GM19438 (cell line): ENCODE measurements around the gene CALML6.
"Not testable (repeated sequence)": the region's sequence is repeated elsewhere in the genome, so short reads cannot be mapped to it uniquely, and the experiment has no call there.

Source experiments
- ATAC-seq: cut with Tn5 transposase; IDR thresholded peaks from one replicate; pipeline ENCODE4 v1.9.1; 2021; ENCODE audit warnings: low read depth; ENCODE audit not compliant: unreplicated experiment

Gene CALML6

GRCh38 chr1:1922956-1923833 is 8.1 kb downstream of the CALML6 start:
- no peak for ATAC-seq

DNA sequence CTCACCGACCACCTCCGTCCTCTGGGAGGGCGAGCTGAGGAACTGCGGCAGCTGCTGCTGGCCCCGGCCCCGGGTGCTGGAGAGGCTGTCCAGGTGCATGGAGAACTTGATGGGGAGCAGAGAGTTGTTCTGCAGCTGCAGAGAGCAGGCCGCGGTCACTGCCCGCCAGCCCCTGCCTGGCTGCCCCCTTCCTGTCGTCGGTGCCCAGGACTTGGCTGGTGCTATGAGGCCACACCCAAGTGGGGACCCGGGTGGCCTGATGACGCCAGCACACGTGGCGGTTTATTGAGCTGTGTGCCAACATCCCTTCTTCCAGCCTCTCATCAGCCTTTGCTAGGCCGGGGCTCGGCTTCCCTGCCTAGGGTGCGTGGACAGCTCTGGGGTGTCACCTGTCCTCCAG is 9.3 kb downstream of the CALML6 start:
- ATAC-seq, result no peak

DNA sequence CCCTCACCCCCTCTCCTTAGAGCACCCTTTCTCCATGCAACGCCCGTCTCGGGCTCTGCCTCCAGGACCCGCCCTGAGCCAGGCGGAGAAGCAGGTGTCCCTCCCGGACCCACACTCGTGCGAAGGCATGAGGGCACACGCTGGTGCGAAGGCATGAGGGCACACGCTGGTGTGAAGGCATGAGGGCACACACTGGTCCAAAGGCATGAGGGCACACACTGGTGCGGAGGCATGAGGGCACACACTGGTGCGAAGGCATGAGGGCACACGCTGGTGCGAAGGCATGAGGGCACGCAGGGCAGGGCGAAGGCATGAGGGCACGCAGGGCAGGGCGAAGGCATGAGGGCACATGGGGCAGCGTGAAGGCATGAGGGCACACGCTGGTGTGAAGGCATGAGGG is 9.8 kb downstream of the CALML6 start:
- ATAC-seq, result no peak

GRCh38 chr1:1925437-1926345 is 10.6 kb downstream of the CALML6 start:
- no peak for ATAC-seq

- no peak for ATAC-seq
Measured at GRCh38 chr1:1926346-1926811, 11.3 kb downstream of the CALML6 start.

- no peak for ATAC-seq
Measured at GRCh38 chr1:1926886-1927660, 12.0 kb downstream of the CALML6 start.

DNA sequence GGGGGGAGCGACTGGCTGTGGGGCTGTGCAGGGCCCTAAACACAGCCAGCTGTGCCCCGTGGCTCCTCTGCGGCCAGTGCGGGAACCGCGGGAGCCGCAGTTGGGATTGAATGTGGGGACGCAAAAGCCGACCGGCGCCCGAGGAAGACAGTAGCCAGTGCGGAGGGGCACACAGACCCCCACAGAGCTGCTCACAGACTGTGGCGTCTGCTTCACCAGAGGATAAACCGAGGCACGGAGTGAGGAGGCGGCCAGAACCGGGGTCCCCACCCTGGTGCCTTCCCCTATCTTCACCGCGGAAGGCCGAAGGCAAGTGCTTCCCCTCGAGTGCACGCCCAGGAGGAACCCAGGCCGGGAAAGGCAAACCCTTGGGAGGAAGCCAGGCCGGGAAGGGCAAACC is 12.7 kb downstream of the CALML6 start:
- ATAC-seq, result no peak

DNA sequence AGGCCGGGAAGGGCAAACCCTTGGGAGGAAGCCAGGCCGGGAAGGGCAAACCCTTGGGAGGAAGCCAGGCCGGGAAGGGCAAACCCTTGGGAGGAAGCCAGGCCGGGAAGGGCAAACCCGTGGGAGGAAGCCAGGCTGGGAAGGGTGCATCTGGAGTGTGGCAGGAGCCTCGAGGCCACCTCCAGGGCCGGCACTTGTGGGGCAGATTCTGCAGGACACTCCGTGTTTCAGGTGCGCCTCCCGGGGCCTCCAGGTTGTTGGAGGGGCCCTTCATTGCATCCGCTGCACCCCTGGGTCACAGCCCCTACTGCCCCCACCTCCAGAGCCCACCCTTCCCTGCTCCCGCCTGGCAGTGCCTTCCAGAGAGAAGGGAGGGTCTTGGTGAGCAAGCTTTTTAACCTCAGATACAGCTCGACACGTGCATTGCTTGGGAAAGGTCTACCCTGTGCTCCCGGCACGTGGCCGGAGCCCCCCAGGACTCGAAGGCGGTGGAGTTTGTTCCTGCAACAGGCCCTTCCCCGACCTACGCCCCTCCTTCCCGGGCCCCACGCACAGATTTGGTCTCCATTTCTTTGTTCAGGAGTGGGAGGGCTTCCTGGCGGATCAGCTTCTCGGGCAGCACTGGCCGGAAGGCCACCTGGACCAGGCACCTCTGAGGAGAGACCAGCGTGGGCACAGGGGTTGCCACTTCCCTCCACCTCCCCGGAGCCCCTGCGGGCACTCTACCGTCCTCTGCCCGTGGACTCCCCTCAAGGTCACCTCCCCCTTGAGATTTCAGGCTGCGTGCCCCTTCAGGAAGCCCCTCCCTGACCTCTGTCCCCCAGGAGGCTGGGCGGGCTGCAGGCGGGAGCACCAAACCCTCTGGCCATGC is 13.4 kb downstream of the CALML6 start:
- no peak for ATAC-seq

DNA sequence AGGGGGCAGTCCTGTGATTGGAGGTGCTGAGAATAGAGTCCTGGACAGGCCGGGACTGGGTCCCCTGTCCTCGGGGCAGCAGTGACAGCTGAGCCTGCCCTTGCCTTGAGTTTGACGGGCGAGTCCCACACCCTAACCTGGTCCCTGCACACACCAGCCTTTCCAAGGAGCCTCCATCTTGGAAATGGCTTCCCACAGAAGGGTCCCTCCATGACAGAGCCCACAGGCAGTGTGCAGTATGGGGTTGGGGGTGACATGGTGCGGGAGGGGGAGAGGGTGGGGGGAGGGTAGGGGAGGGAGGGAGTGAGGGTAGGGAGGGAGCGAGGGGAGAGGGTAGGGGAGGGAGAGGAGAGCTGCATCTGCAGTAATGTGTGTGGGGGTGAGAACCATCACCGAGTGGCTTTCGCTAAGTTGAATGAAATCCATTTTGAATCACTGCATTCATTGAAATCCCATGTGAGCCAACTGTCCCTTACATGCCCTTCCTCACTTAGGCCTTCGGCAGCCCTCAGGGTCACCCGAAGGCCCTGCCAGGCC is 14.1 kb downstream of the CALML6 start:
- ATAC-seq, result no peak

- ATAC-seq, result no peak
Measured at GRCh38 chr1:1929639-1930545, 14.8 kb downstream of the CALML6 start.

DNA sequence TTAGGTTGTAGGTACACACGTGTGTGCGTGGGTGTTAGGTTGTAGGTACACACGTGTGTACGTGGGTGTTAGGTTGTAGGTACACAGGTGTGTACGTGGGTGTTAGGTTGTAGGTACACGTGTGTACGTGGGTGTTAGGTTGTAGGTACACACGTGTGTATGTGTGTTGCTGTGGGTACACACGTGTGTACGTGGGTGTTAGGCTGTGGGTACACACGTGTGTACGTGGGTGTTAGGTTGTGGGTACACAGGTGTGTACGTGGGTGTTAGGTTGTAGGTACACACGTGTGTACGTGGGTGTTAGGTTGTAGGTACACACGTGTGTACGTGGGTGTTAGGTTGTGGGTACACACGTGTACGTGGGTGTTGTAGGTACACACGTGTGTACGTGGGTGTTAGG is 19.8 kb downstream of the CALML6 start:
- not testable (repeated sequence) for ATAC-seq

GRCh38 chr1:1937061-1937460 is 22.0 kb downstream of the CALML6 start:
- ATAC-seq, result no peak

DNA sequence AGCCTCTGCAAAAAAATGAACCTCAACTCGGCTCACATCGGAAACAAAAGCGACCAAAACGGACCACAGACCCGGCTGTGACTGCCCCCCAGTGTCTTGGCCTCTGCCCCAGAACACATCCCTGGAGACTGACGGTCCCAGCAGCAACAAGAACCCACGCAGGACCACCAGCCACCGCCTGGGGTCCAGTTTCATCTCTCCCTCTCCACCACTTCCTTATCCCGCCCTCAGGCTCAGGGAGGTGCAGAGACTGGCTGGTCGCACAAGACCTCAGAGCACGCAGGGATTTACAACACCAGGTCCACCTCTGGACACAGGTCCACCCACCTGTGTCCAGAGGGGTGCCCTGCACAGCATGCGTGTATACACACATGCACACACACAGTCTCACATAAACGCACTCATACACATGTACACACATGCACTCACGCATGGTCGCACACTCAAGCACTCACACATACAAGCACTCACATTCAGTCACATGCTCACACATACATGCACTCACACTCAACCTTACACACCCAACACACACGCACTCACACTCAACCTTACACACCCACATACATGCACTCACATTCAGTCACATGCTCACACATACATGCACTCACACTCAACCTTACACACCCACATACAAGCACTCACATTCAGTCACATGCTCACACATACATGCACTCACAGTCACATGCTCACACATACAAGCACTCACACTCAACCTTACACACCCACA is 22.7 kb downstream of the CALML6 start:
- no peak for ATAC-seq

GRCh38 chr1:1938276-1938573 is 23.2 kb downstream of the CALML6 start:
- no peak for ATAC-seq

DNA sequence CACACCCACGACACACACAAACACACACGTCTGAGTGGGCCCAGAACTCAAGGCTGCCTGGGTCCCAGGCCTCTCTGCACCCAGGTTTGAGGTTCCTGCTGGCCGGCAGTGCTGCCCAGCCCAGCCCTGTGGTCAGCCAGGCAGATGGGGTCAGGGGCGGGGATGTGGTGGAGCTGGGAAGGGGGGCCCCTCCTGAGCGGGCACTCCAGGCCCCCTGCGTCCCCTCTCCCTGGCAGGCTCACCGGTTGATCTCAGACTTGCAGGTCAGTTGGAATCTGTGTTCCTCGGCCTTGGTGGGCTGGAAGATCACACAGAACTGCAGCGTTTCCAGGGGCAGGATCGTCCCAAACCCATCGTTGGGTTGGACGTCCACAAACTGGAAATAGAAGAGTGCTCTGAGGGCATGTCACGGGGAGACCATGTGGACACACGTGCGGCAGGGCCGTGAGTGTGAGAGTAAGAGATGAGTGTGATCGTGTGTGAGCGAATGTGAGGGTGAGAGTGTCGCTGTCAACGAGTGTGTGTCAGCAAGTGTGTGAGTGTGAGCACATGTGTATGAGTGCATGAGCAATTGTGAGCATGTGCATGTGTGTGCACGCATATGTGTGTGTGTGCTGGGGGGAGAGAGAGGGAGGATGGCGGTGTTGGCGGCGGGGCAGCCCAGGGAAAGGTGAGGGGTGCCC is 23.7 kb downstream of the CALML6 start:
- ATAC-seq, result no peak

- ATAC-seq, result no peak
Measured at GRCh38 chr1:1939296-1940122, 24.4 kb downstream of the CALML6 start.

DNA sequence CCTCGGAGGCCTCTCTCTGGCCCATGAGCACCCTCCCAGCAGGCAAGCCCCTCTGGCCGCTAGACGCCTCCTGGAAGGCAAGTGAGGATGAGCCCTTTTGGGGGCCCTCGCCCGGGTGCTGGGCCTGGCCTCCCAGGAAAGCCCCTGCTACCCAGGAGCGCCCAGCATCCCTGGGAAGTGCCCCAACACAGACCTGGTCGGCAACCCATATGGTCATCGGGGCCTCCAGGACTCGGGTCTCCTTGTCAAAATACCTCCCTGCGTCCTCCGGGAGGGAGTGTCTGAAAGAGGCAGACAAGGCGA is 25.0 kb downstream of the CALML6 start:
- ATAC-seq, result no peak
